ENCODE data around the gene GRAMD1A. TPM values are rescaled to one million over a fixed set of nuclear protein-coding genes. Genes with fewer than 3 reads are reported as not detected.

The GRAMD1A gene
- polyA plus RNA-seq, 1 of the 3 experiments (the other 2 are of a cell fraction) = 81.9 TPM

DNA sequence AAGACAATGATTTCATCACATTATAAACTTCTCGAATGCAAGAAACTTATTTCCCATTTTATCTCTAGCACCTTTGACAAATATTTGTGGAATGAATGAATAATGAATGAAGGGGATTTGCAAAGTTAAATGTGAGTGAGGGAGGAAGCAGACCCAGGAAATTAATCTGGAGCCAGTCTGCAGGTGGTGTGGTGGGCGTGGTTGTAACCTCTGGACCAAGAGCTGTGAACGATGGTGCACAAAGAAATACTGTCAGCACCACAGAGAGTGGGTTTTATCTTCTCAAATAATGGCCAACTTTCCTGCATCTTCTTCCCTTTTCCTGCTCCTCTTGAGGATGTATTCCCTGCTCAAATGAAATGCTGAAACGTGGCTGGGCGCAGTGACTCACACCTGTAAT is 25.1 kb upstream of the GRAMD1A start:
- ChIA-PET CTCF (interaction anchor here (2.3 to 4.1 kb wide), 2 partner anchors 34 to 38 kb away, joined by 7 to 38 read pairs; no protein-coding TSS in a partner anchor), POLR2A (no interaction called here)
- DNase-seq = no peak
- Histone ChIP-seq H3K4me1 (ENCODE audit: control insufficient read depth in 1 of 2, insufficient read depth in 2 of 2, low read depth in 1 of 2, low read length in 1 of 2) (no peaks in the 10 kb centered on the region), H3K4me2 (no peak overlapping the region), H4K20me1 (ENCODE audit: insufficient read depth) (no peaks in the 10 kb centered on the region), H3K79me2 (ENCODE audit: insufficient read depth) (no peaks in the 10 kb centered on the region), H2AFZ (ENCODE audit: low read depth) (no peak overlapping the region), H3K36me3 (replicated peaks in 1 of 2; ENCODE audit: control insufficient read depth in 1 of 2, insufficient read depth in 2 of 2, low read length in 1 of 2) (no peaks in the 10 kb centered on the region), H3K9me3 (no peaks in the 10 kb centered on the region), H3F3A (replicated peaks; ENCODE audit: insufficient read depth) (no peaks in the 10 kb centered on the region), H3K4me3 (ENCODE audit: low read depth in 2 of 2, low read length in 1 of 2) (no peak overlapping the region), H3K27ac (ENCODE audit: low read depth in 2 of 2, low read length in 1 of 2) (no peak overlapping the region), H3K27me3 (ENCODE audit: insufficient read depth) (peaks cover 6% of the 10 kb centered on the region; the same call in 1 of the 2 replicates), H3K9me2 (no peaks in the 10 kb centered on the region), H3K9ac (no peak overlapping the region)
- TF ChIP-seq YY1 (IDR thresholded peaks at IDR 0.05; ENCODE audit: low read depth) (no peak), NRF1 (IDR thresholded peaks at IDR 0.05; ENCODE audit: low read depth, low read length) (no peak), JUND (IDR thresholded peaks at IDR 0.05) (no peak)
- TF ChIP-seq, protein P1, sequence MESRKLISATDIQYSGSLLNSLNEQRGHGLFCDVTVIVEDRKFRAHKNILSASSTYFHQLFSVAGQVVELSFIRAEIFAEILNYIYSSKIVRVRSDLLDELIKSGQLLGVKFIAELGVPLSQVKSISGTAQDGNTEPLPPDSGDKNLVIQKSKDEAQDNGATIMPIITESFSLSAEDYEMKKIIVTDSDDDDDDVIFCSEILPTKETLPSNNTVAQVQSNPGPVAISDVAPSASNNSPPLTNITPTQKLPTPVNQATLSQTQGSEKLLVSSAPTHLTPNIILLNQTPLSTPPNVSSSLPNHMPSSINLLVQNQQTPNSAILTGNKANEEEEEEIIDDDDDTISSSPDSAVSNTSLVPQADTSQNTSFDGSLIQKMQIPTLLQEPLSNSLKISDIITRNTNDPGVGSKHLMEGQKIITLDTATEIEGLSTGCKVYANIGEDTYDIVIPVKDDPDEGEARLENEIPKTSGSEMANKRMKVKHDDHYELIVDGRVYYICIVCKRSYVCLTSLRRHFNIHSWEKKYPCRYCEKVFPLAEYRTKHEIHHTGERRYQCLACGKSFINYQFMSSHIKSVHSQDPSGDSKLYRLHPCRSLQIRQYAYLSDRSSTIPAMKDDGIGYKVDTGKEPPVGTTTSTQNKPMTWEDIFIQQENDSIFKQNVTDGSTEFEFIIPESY (IDR thresholded peaks at IDR 0.05; ENCODE audit: borderline replicate concordance, low read depth) = no peak
- WGBS (ENCODE audit: low lambda C conversion rate) = 65% methylated on average over 5 of the region's 5 CpGs

DNA sequence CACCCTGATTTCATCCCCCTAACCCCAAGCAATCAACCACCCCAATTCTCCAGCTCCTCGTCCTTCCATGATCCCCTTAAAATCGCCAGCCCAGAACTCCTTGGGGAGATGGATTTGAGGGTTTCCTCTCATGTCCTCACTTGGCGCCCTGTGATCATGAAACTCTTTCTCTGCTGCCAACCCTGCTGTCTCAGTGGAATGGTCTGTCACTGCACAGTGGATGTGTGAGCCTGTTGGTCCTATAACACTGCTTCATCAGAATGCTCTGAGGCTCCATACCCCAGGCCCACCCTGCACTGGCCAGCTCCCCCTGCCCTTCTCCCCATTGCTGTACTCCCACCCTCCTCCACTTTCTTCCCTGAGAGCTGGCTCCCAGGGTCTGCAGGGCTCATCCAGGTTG is 23.5 kb upstream of the GRAMD1A start:
- TF ChIP-seq EZH2phosphoT487 (IDR thresholded peaks at IDR 0.05; ENCODE audit: borderline replicate concordance, low read depth) = no peak
- TF ChIP-seq FOXJ3 (CRISPR knock-in tag; IDR thresholded peaks at IDR 0.05) = no peak
- TF ChIP-seq, protein P2, sequence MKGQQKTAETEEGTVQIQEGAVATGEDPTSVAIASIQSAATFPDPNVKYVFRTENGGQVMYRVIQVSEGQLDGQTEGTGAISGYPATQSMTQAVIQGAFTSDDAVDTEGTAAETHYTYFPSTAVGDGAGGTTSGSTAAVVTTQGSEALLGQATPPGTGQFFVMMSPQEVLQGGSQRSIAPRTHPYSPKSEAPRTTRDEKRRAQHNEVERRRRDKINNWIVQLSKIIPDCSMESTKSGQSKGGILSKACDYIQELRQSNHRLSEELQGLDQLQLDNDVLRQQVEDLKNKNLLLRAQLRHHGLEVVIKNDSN (IDR thresholded peaks at IDR 0.05; ENCODE audit: borderline replicate concordance, low read depth) = no peak
- no peak for TF ChIP-seq EP300 (IDR thresholded peaks at IDR 0.05; ENCODE audit: borderline replicate concordance in 1 of 2, low read depth in 1 of 2, low read length in 1 of 2)
- no peak for TF ChIP-seq TCF12 (IDR thresholded peaks at IDR 0.05)
- no peak for TF ChIP-seq MXI1 (IDR thresholded peaks at IDR 0.05; ENCODE audit: low read depth, low read length)
- no peak for TF ChIP-seq MEF2A (IDR thresholded peaks at IDR 0.05; ENCODE audit: borderline replicate concordance, low read depth)
- no peak for TF ChIP-seq NFIC (IDR thresholded peaks at IDR 0.05; ENCODE audit: borderline replicate concordance)
- TF ChIP-seq, protein P3, sequence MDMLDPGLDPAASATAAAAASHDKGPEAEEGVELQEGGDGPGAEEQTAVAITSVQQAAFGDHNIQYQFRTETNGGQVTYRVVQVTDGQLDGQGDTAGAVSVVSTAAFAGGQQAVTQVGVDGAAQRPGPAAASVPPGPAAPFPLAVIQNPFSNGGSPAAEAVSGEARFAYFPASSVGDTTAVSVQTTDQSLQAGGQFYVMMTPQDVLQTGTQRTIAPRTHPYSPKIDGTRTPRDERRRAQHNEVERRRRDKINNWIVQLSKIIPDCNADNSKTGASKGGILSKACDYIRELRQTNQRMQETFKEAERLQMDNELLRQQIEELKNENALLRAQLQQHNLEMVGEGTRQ (IDR thresholded peaks at IDR 0.05; ENCODE audit: borderline replicate concordance, low read depth, low read length) = no peak
- TF ChIP-seq, protein P4, sequence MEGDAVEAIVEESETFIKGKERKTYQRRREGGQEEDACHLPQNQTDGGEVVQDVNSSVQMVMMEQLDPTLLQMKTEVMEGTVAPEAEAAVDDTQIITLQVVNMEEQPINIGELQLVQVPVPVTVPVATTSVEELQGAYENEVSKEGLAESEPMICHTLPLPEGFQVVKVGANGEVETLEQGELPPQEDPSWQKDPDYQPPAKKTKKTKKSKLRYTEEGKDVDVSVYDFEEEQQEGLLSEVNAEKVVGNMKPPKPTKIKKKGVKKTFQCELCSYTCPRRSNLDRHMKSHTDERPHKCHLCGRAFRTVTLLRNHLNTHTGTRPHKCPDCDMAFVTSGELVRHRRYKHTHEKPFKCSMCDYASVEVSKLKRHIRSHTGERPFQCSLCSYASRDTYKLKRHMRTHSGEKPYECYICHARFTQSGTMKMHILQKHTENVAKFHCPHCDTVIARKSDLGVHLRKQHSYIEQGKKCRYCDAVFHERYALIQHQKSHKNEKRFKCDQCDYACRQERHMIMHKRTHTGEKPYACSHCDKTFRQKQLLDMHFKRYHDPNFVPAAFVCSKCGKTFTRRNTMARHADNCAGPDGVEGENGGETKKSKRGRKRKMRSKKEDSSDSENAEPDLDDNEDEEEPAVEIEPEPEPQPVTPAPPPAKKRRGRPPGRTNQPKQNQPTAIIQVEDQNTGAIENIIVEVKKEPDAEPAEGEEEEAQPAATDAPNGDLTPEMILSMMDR (IDR thresholded peaks at IDR 0.05) = no peak
- TF ChIP-seq, protein P5, sequence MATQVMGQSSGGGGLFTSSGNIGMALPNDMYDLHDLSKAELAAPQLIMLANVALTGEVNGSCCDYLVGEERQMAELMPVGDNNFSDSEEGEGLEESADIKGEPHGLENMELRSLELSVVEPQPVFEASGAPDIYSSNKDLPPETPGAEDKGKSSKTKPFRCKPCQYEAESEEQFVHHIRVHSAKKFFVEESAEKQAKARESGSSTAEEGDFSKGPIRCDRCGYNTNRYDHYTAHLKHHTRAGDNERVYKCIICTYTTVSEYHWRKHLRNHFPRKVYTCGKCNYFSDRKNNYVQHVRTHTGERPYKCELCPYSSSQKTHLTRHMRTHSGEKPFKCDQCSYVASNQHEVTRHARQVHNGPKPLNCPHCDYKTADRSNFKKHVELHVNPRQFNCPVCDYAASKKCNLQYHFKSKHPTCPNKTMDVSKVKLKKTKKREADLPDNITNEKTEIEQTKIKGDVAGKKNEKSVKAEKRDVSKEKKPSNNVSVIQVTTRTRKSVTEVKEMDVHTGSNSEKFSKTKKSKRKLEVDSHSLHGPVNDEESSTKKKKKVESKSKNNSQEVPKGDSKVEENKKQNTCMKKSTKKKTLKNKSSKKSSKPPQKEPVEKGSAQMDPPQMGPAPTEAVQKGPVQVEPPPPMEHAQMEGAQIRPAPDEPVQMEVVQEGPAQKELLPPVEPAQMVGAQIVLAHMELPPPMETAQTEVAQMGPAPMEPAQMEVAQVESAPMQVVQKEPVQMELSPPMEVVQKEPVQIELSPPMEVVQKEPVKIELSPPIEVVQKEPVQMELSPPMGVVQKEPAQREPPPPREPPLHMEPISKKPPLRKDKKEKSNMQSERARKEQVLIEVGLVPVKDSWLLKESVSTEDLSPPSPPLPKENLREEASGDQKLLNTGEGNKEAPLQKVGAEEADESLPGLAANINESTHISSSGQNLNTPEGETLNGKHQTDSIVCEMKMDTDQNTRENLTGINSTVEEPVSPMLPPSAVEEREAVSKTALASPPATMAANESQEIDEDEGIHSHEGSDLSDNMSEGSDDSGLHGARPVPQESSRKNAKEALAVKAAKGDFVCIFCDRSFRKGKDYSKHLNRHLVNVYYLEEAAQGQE (IDR thresholded peaks at IDR 0.05; ENCODE audit: low read depth, low read length) = no peak
- TF ChIP-seq RAD21 (IDR thresholded peaks at IDR 0.05; ENCODE audit: low read length) = no peak
- no peak for TF ChIP-seq GABPA (IDR thresholded peaks at IDR 0.05; ENCODE audit: low read depth)
- no peak for TF ChIP-seq RCOR1 (IDR thresholded peaks at IDR 0.05; ENCODE audit: low read length)
- Histone ChIP-seq H3K79me2 (ENCODE audit: insufficient read depth) (no peaks in the 10 kb centered on the region), H2AFZ (ENCODE audit: low read depth) (no peak overlapping the region), H3K9me3 (no peaks in the 10 kb centered on the region), H3K9me2 (no peaks in the 10 kb centered on the region), H4K20me1 (ENCODE audit: insufficient read depth) (no peaks in the 10 kb centered on the region), H3K27ac (ENCODE audit: low read depth in 2 of 2, low read length in 1 of 2) (no peak overlapping the region), H3K27me3 (ENCODE audit: insufficient read depth) (no peaks in the 10 kb centered on the region; the same call in 1 of the 2 replicates), H3K4me2 (no peak overlapping the region), H3K4me1 (ENCODE audit: control insufficient read depth in 1 of 2, insufficient read depth in 2 of 2, low read depth in 1 of 2, low read length in 1 of 2) (no peaks in the 10 kb centered on the region), H3K36me3 (replicated peaks in 1 of 2; ENCODE audit: control insufficient read depth in 1 of 2, insufficient read depth in 2 of 2, low read length in 1 of 2) (no peaks in the 10 kb centered on the region), H3K9ac (no peak overlapping the region), H3K4me3 (ENCODE audit: low read depth in 2 of 2, low read length in 1 of 2) (no peak overlapping the region), H3F3A (replicated peaks; ENCODE audit: insufficient read depth) (no peaks in the 10 kb centered on the region)
- ChIA-PET POLR2A (no interaction called here), CTCF (interaction anchor here (0.9 kb wide), 1 partner anchor 138 kb away, joined by 3 read pairs; no protein-coding TSS in a partner anchor)
- WGBS (ENCODE audit: low lambda C conversion rate) = 35% methylated on average over 3 of the region's 3 CpGs
- DNase-seq = no peak

Data from SK-N-SH (cell line).